K562 (cell line): Measurements from ENCODE around the gene UPK2. TPM values are rescaled to one million over a fixed set of nuclear protein-coding genes. Genes with fewer than 3 reads are reported as not detected.

Source experiments
- ATAC-seq: fragments of 200-7000 bp; cut with Tn5 transposase; 3 replicates; pipeline ENCODE4 v1.9.1; 2020; ENCODE audit warnings: moderate library complexity
- BruUV-seq: library from RNA; stranded (reverse); fragments of 400-500 nt; replicated peaks from 2 replicates; lab custom pipeline; 2021; lab: Mats Ljungman, UMichigan
- CTCF ChIA-PET: fragments of 300-600 bp; formaldehyde crosslinking; extraction: SDS; loops from one replicate; lab custom pipeline; 2021; ENCODE audit warnings: low intra/inter-chr PET ratio; lab: Yijun Ruan, JAX
- POLR2A ChIA-PET: fragments of 300-600, 350-650 bp; sonication (Branson Sonifier 250); formaldehyde crosslinking; extraction: SDS; loops from one replicate; lab custom pipeline; 2021; ENCODE audit warnings: antibody characterized with exemption, inconsistent platforms; lab: Yijun Ruan, JAX
- DNase-seq, 4 experiments: peaks; one replicate each; pipeline versions ENCODE4 v3.0.0 to v3.0.0-alpha.2; 2011 to 2018; ENCODE audit warnings: low spot score in 3 of 4, mixed read lengths in 3 of 4; ENCODE audit errors: extremely low read depth in 1 of 4
- FAIRE-seq: peaks from 2 replicates; lab custom pipeline; 2011; peaks lifted over from hg19 to GRCh38; lab: Jason Lieb, UNC
- H2AFZ ChIP-seq: 2 replicates; pipeline ENCODE4 v1.6.0; 2011; ENCODE audit warnings: low read depth, low read length, control low read depth, inconsistent platforms
- H3K27ac ChIP-seq: fragments of 200-600 bp; 3 replicates; pipeline ENCODE4 v1.8.0; 2011; ENCODE audit warnings: low read depth, mild to moderate bottlenecking, control low read depth, inconsistent platforms, low read length, moderate library complexity, mixed read lengths; ENCODE audit errors: extremely low read depth
- H3K27me3 ChIP-seq, 2 experiments: fragments of 300-600 bp in 1 of 2; 2 replicates in 1 of 2; 3 replicates in 1 of 2; pipeline versions ENCODE4 v1.6.0 to v1.8.0; 2011; ENCODE audit warnings: inconsistent platforms in 2 of 2, low read length in 2 of 2, mild to moderate bottlenecking in 1 of 2, mixed read lengths in 1 of 2, moderate library complexity in 1 of 2; ENCODE audit not compliant: control insufficient read depth in 2 of 2, insufficient read depth in 2 of 2
- H3K36me3 ChIP-seq: fragments of 300-600 bp; 3 replicates; pipeline ENCODE4 v1.8.0; 2011; ENCODE audit warnings: mild to moderate bottlenecking, low read length, inconsistent platforms; ENCODE audit not compliant: control insufficient read depth, insufficient read depth
- H3K4me1 ChIP-seq, 2 experiments: fragments of 200-600 bp in 1 of 2; replicated peaks in 1 of 2; 2 replicates in 1 of 2; 3 replicates in 1 of 2; pipeline versions ENCODE4 v1.5.1 to v1.8.0; 2011; ENCODE audit warnings: inconsistent platforms in 2 of 2, low read length in 2 of 2, mild to moderate bottlenecking in 1 of 2, mixed read lengths in 1 of 2, moderate library complexity in 1 of 2; ENCODE audit not compliant: control insufficient read depth in 2 of 2, insufficient read depth in 2 of 2
- H3K4me2 ChIP-seq: 2 replicates; pipeline ENCODE4 v1.6.1; 2011; ENCODE audit warnings: low read length, control low read depth, inconsistent platforms, mixed read lengths; ENCODE audit not compliant: insufficient read depth
- H3K4me3 ChIP-seq: fragments of 200-600 bp; sonication (generic), shearing (Covaris generic); 2 replicates; pipeline ENCODE4 v1.5.1; 2016; ENCODE audit warnings: control low read depth, inconsistent platforms
- H3K79me2 ChIP-seq: fragments of 200-600 bp; 3 replicates; pipeline ENCODE4 v1.8.0; 2011; ENCODE audit warnings: low read length, inconsistent platforms; ENCODE audit not compliant: control insufficient read depth, insufficient read depth
- H3K9ac ChIP-seq, 2 experiments: 2 replicates each; pipeline versions ENCODE4 v1.6.0 to v1.6.1; 2011; ENCODE audit warnings: low read depth in 2 of 2, low read length in 2 of 2, control low read depth in 1 of 2, inconsistent platforms in 1 of 2, mild to moderate bottlenecking in 1 of 2, mixed read lengths in 1 of 2; ENCODE audit not compliant: insufficient read depth in 1 of 2
- H3K9me1 ChIP-seq: one replicate; pipeline ENCODE4 v1.6.0; 2011; ENCODE audit warnings: inconsistent platforms, mild to moderate bottlenecking, low read length, moderate library complexity; ENCODE audit not compliant: control insufficient read depth, insufficient read depth
- H3K9me3 ChIP-seq: replicated peaks from 2 replicates; pipeline ENCODE4 v1.5.1; 2011; ENCODE audit warnings: low read depth, low read length, inconsistent platforms; ENCODE audit not compliant: control insufficient read depth, insufficient read depth
- H4K20me1 ChIP-seq: replicated peaks from 2 replicates; pipeline ENCODE4 v1.6.1; 2011; ENCODE audit warnings: low read length, inconsistent platforms, mixed read lengths; ENCODE audit not compliant: control insufficient read depth, insufficient read depth
- ADNP ChIP-seq: fragments of 200-800 bp; sonication (Bioruptor generic); IDR thresholded peaks from 2 replicates; pipeline ENCODE4 v1.6.1; 2016; ENCODE audit warnings: missing genetic modification characterization, missing compliant biosample characterization
- DEAF1 ChIP-seq: fragments of 450-650 bp; formaldehyde crosslinking; IDR thresholded peaks from 2 replicates; pipeline ENCODE4 v1.4.0; 2020; ENCODE audit warnings: mild to moderate bottlenecking, moderate library complexity
- HLTF ChIP-seq: fragments of 450-650 bp; IDR thresholded peaks from 2 replicates; pipeline ENCODE4 v1.6.1; 2016
- ID3 ChIP-seq, 2 experiments: fragments of 250-450 bp in 1 of 2; fragments of 450-650 bp in 1 of 2; sonication (Bioruptor Pico) in 1 of 2; IDR thresholded peaks; 2 replicates each; pipeline versions ENCODE4 v1.6.1 to v1.8.0; 2016 to 2021; ENCODE audit warnings: mild to moderate bottlenecking in 2 of 2, moderate library complexity in 2 of 2, missing compliant biosample characterization in 1 of 2, missing genetic modification characterization in 1 of 2
- KDM2B ChIP-seq: fragments of 250-450 bp; sonication (Bioruptor Pico); IDR thresholded peaks from 2 replicates; pipeline ENCODE4 v1.8.0; 2021; ENCODE audit warnings: mild to moderate bottlenecking, moderate library complexity
- MED1 ChIP-seq: sonication (generic); formaldehyde crosslinking; IDR thresholded peaks from 2 replicates; pipeline ENCODE4 v1.8.1; 2023; ENCODE audit warnings: missing genetic modification reagents, borderline replicate concordance
- NFE2 ChIP-seq: IDR thresholded peaks from 2 replicates; pipeline ENCODE4 v1.6.1; 2014; ENCODE audit warnings: antibody characterized with exemption, low read depth
- SRSF1 ChIP-seq: fragments of 200-400 bp; formaldehyde crosslinking; IDR thresholded peaks from 2 replicates; pipeline ENCODE4 v1.6.1; 2017; ENCODE audit warnings: mild to moderate bottlenecking, low read depth, low read length, moderate library complexity
- TAF7 ChIP-seq: fragments of 450-650 bp; IDR thresholded peaks from 2 replicates; pipeline ENCODE4 v1.6.1; 2016; ENCODE audit warnings: missing genetic modification characterization, missing compliant biosample characterization
- TARDBP ChIP-seq: fragments of 450-650 bp; IDR thresholded peaks from 2 replicates; pipeline ENCODE4 v1.6.1; 2016
- TCF7L2 ChIP-seq: fragments of 150-350 bp; IDR thresholded peaks from 2 replicates; pipeline ENCODE4 v1.6.1; 2016; ENCODE audit warnings: low read depth, mild to moderate bottlenecking, low read length, moderate library complexity
- ZNF431 ChIP-seq: sonication (generic); formaldehyde crosslinking; IDR thresholded peaks from 2 replicates; pipeline ENCODE4 v1.8.0; 2022; ENCODE audit warnings: mild to moderate bottlenecking, missing genetic modification reagents
- ZNF586 ChIP-seq: fragments of 450-650 bp; formaldehyde crosslinking; conservative IDR thresholded peaks from 2 replicates; pipeline ENCODE4 v1.4.0; 2020; ENCODE audit warnings: mild to moderate bottlenecking, moderate library complexity
- WGBS: fragments of 100-300 bp; shearing (Covaris generic); methylation state at CpG from one replicate; pipeline ENCODE4 v1.1.6; 2016; ENCODE audit warnings: low coverage, mixed read lengths; ENCODE audit not compliant: insufficient coverage; ENCODE audit errors: missing lambda C conversion rate; 5-methylcytosine and 5-hydroxymethylcytosine counted together
- in situ Hi-C: fragments of 300-500 bp; cut with MboI; formaldehyde crosslinking; loops from 4 replicates; pipeline ENCODE4 v1.15.0; 2018; ENCODE audit warnings: inconsistent platforms, mixed read lengths
- intact Hi-C: fragments of 100-400 bp; cut with micrococcal nuclease; formaldehyde crosslinking; loops from 2 replicates; pipeline ENCODE4 v1.14.2; 2022
- polyA plus RNA-seq, 8 experiments: library from polyadenylated mRNA; depleted of rRNA in 4 of 8; stranded (reverse) in 5 of 8; unstranded in 3 of 8; fragments of >200 nt; fragmentation: Nextera tagmentation in 2 of 8; fragmentation: Illumina TruSeq in 1 of 8; extraction: Ambion mirVana in 2 of 8; extraction: Trizol in 1 of 8; gene quantifications; 2 replicates each; pipeline versions ENCODE4 v1.2.1 to v1.2.3, GENCODE V29; 2011 to 2014; ENCODE audit warnings: inconsistent platforms in 1 of 8, missing spikeins in 1 of 8
- total RNA-seq, 7 experiments: library from RNA; depleted of rRNA in 6 of 7; stranded (reverse); fragments of >200 nt in 6 of 7; fragmentation: Illumina TruSeq in 2 of 7; extraction: Trizol in 2 of 7; gene quantifications; 2 replicates each; pipeline versions ENCODE4 v1.2.1 to v1.2.3, GENCODE V29; 2011 to 2021; ENCODE audit warnings: low replicate concordance in 1 of 7
- TF ChIP-seq, protein P1 (sequence below): sonication (generic); formaldehyde crosslinking; IDR thresholded peaks from 2 replicates; pipeline ENCODE4 v1.8.1; 2023; ENCODE audit warnings: missing genetic modification reagents, mild to moderate bottlenecking, borderline replicate concordance

The UPK2 gene
- total and polyA plus RNA-seq, 9 of the 15 experiments (the other 6 are each of a cell fraction or from before 2014, with no cell fraction given), result not detected

DNA sequence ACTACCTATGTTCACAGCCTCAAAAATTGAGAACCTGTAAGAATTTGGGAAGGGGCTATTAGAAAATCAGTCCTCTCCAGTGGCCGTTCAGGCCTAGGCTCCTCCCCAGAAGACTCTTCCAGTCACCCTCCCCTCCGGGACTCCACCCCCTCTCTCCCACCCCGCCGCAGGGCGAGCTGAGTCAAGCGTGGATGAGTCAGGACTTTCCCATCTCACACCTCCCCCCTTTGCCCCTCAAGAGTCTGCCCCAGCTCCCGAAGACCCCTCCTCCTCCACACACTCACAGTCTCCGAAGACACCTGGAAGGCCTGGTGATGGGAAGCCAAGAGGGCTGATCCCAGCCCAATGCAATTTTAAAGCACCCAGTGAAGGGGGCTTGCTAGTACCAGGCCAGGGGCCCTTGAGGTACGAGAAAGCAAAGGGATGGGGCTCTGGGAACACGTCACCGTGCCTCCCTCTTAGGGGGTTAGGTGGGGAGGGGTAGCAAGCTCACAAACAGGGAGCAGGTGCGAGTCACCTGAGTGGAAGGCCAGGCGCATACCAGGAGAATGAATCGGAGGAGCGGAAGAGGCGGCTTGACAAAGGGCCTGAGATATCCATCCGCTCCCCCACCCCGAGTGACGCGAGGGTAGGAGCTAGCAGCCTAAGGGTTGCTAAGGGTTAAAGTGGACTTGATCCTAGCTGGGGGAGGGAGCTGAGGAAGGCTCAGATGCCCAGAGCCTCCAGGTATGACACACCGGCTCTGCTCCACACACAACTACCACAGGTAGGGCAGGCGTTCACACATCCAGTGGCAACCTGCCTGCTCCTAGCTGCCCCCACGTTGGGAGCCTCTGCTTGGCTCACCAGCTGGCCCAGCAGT lies 44.0 kb upstream of the UPK2 start:
- Histone ChIP-seq H3K27ac (peak overlapping the region; percentile 98), H3K4me3 (peak overlapping the region; percentile 31; the same call in 1 of the 2 replicates), H3K9me3 (no peaks in the 10 kb centered on the region; the same call in 1 of the 2 replicates), H3K9me1 (peaks cover 5% of the 10 kb centered on the region), H3K27me3 (no peaks in the 10 kb centered on the region; a peak in 1 of 5 replicates), H2AFZ (peak overlapping the region; percentile 86), H3K4me1 (peaks cover 45 to 84% of the 10 kb centered on the region in 2 experiments), H3K4me2 (peak overlapping the region; percentile 84), H3K79me2 (peaks cover 36% of the 10 kb centered on the region), H4K20me1 (no peaks in the 10 kb centered on the region), H3K9ac (peak overlapping the region; percentile 87 to 90), H3K36me3 (peaks cover 9% of the 10 kb centered on the region; the same call in 2 of the 3 replicates)
- in situ Hi-C loops, result no loop called here
- POLR2A ChIA-PET, result interaction anchor here (0.6 to 4.5 kb wide), 15 partner anchors 9 to 282 kb away, joined by 3 to 16 read pairs (median 3); partner anchors contain the start of genes BCL9L, HMBS and HYOU1
- CTCF ChIA-PET, result no interaction called here
- intact Hi-C loops, result loop anchor here (5.0 kb wide), 2 partner anchors 190 to 405 kb away; partner anchors contain the start of genes DPAGT1 and MCAM
- WGBS, result 2% methylated on average over 19 of the region's 23 CpGs
- peak; percentile 81 to 94 (median 86) for DNase-seq
- BruUV-seq, result no TSS peak
- FAIRE-seq, result peak; percentile 96
- peak; percentile 90 for ATAC-seq
- TF ChIP-seq ZNF586 (CRISPR knock-in tag) (no peak), ID3 (CRISPR knock-in tag; IDR thresholded peaks at IDR 0.05) (no peak), ID3 (tag; IDR thresholded peaks at IDR 0.05) (no peak; the same call in 1 of the 2 replicates), TCF7L2 (no peak), MED1 (CRISPR knock-in tag) (no peak), NFE2 (peak; percentile 98), HLTF (no peak), TARDBP (no peak), DEAF1 (CRISPR knock-in tag) (no peak), ZNF431 (CRISPR knock-in tag) (no peak), TAF7 (no peak), KDM2B (CRISPR knock-in tag) (no peak), SRSF1 (no peak), ADNP (tag) (no peak)
- TF ChIP-seq, protein P1, sequence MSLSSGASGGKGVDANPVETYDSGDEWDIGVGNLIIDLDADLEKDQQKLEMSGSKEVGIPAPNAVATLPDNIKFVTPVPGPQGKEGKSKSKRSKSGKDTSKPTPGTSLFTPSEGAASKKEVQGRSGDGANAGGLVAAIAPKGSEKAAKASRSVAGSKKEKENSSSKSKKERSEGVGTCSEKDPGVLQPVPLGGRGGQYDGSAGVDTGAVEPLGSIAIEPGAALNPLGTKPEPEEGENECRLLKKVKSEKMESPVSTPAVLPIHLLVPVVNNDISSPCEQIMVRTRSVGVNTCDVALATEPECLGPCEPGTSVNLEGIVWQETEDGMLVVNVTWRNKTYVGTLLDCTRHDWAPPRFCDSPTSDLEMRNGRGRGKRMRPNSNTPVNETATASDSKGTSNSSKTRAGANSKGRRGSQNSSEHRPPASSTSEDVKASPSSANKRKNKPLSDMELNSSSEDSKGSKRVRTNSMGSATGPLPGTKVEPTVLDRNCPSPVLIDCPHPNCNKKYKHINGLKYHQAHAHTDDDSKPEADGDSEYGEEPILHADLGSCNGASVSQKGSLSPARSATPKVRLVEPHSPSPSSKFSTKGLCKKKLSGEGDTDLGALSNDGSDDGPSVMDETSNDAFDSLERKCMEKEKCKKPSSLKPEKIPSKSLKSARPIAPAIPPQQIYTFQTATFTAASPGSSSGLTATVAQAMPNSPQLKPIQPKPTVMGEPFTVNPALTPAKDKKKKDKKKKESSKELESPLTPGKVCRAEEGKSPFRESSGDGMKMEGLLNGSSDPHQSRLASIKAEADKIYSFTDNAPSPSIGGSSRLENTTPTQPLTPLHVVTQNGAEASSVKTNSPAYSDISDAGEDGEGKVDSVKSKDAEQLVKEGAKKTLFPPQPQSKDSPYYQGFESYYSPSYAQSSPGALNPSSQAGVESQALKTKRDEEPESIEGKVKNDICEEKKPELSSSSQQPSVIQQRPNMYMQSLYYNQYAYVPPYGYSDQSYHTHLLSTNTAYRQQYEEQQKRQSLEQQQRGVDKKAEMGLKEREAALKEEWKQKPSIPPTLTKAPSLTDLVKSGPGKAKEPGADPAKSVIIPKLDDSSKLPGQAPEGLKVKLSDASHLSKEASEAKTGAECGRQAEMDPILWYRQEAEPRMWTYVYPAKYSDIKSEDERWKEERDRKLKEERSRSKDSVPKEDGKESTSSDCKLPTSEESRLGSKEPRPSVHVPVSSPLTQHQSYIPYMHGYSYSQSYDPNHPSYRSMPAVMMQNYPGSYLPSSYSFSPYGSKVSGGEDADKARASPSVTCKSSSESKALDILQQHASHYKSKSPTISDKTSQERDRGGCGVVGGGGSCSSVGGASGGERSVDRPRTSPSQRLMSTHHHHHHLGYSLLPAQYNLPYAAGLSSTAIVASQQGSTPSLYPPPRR (CRISPR knock-in tag), result no peak
